GM12878 (cell line): Measurements from ENCODE around the gene EMILIN2.

Experiments used
- DPF2 ChIP-seq: fragments of 450-650 bp; IDR thresholded peaks from 2 replicates; pipeline ENCODE4 v1.6.1; 2017; ENCODE audit warnings: mild to moderate bottlenecking
- EZH2 ChIP-seq: IDR thresholded peaks from 2 replicates; pipeline ENCODE4 v1.6.1; 2012; ENCODE audit warnings: low read depth, mild to moderate bottlenecking, control low read depth, inconsistent platforms, low read length, borderline replicate concordance; ENCODE audit not compliant: control insufficient read depth
- HDAC6 ChIP-seq: fragments of 200-600 bp; sonication (generic); IDR thresholded peaks from one replicate; pipeline ENCODE4 v1.8.0; 2017; ENCODE audit warnings: antibody characterized with exemption; ENCODE audit not compliant: unreplicated experiment
- TF ChIP-seq, protein P1 (sequence below), 3 experiments: IDR thresholded peaks in 2 of 3; conservative IDR thresholded peaks in 1 of 3; 2 replicates each; pipeline ENCODE4 v1.5.1; 2011; ENCODE audit warnings: low read depth in 3 of 3, low read length in 3 of 3, mild to moderate bottlenecking in 3 of 3, control low read depth in 2 of 3, moderate library complexity in 2 of 3, inconsistent platforms in 1 of 3, mixed read lengths in 1 of 3; ENCODE audit not compliant: control insufficient read depth in 2 of 3, insufficient read depth in 1 of 3; ENCODE audit errors: extremely low read depth in 1 of 3
- TF ChIP-seq, protein P2 (sequence below): IDR thresholded peaks from 2 replicates; pipeline ENCODE4 v1.6.1; 2012; ENCODE audit warnings: improper control_type of control experiment, low read depth, low read length; ENCODE audit not compliant: insufficient replicate concordance
- TF ChIP-seq, protein P3 (sequence below): fragments of 450-650 bp; IDR thresholded peaks from 2 replicates; pipeline ENCODE4 v1.6.1; 2017; ENCODE audit warnings: mild to moderate bottlenecking, moderate library complexity
- TF ChIP-seq, protein P4 (sequence below): fragments of 150-350 bp; IDR thresholded peaks from 2 replicates; pipeline ENCODE4 v1.6.1; 2016; ENCODE audit warnings: low read depth, low read length

DNA sequence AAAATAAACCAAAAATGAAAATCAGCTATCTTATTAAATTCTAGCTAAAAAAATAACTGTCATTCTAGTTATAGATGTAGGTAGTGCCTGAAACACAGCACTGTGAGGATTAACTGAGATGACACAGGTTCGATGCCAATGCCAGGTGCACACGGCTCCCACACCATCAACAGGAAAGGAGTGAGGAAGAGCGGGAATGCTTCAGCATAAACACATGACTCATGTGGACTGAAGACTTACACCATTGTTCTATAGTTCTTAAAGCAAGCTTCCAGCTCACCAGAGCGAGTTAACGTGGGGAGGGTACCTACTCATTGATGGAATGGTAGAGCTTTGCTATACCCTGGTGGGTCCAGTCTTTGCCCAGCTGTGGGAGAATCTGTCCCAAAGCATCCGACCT lies 76.7 kb downstream of the EMILIN2 start:
- TF ChIP-seq, protein P1, sequence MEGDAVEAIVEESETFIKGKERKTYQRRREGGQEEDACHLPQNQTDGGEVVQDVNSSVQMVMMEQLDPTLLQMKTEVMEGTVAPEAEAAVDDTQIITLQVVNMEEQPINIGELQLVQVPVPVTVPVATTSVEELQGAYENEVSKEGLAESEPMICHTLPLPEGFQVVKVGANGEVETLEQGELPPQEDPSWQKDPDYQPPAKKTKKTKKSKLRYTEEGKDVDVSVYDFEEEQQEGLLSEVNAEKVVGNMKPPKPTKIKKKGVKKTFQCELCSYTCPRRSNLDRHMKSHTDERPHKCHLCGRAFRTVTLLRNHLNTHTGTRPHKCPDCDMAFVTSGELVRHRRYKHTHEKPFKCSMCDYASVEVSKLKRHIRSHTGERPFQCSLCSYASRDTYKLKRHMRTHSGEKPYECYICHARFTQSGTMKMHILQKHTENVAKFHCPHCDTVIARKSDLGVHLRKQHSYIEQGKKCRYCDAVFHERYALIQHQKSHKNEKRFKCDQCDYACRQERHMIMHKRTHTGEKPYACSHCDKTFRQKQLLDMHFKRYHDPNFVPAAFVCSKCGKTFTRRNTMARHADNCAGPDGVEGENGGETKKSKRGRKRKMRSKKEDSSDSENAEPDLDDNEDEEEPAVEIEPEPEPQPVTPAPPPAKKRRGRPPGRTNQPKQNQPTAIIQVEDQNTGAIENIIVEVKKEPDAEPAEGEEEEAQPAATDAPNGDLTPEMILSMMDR (IDR thresholded peaks at IDR 0.05 in 2 of 3, conservative IDR thresholded peaks at IDR 0.05 in 1 of 3; ENCODE audit: control insufficient read depth in 2 of 3, extremely low read depth in 1 of 3, insufficient read depth in 1 of 3, low read depth in 3 of 3, low read length in 3 of 3) = no peak
- TF ChIP-seq, protein P2, sequence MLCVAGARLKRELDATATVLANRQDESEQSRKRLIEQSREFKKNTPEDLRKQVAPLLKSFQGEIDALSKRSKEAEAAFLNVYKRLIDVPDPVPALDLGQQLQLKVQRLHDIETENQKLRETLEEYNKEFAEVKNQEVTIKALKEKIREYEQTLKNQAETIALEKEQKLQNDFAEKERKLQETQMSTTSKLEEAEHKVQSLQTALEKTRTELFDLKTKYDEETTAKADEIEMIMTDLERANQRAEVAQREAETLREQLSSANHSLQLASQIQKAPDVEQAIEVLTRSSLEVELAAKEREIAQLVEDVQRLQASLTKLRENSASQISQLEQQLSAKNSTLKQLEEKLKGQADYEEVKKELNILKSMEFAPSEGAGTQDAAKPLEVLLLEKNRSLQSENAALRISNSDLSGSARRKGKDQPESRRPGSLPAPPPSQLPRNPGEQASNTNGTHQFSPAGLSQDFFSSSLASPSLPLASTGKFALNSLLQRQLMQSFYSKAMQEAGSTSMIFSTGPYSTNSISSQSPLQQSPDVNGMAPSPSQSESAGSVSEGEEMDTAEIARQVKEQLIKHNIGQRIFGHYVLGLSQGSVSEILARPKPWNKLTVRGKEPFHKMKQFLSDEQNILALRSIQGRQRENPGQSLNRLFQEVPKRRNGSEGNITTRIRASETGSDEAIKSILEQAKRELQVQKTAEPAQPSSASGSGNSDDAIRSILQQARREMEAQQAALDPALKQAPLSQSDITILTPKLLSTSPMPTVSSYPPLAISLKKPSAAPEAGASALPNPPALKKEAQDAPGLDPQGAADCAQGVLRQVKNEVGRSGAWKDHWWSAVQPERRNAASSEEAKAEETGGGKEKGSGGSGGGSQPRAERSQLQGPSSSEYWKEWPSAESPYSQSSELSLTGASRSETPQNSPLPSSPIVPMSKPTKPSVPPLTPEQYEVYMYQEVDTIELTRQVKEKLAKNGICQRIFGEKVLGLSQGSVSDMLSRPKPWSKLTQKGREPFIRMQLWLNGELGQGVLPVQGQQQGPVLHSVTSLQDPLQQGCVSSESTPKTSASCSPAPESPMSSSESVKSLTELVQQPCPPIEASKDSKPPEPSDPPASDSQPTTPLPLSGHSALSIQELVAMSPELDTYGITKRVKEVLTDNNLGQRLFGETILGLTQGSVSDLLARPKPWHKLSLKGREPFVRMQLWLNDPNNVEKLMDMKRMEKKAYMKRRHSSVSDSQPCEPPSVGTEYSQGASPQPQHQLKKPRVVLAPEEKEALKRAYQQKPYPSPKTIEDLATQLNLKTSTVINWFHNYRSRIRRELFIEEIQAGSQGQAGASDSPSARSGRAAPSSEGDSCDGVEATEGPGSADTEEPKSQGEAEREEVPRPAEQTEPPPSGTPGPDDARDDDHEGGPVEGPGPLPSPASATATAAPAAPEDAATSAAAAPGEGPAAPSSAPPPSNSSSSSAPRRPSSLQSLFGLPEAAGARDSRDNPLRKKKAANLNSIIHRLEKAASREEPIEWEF = no peak
- TF ChIP-seq DPF2 (no peak), HDAC6 (no peak), EZH2 (no peak)
- TF ChIP-seq, protein P3, sequence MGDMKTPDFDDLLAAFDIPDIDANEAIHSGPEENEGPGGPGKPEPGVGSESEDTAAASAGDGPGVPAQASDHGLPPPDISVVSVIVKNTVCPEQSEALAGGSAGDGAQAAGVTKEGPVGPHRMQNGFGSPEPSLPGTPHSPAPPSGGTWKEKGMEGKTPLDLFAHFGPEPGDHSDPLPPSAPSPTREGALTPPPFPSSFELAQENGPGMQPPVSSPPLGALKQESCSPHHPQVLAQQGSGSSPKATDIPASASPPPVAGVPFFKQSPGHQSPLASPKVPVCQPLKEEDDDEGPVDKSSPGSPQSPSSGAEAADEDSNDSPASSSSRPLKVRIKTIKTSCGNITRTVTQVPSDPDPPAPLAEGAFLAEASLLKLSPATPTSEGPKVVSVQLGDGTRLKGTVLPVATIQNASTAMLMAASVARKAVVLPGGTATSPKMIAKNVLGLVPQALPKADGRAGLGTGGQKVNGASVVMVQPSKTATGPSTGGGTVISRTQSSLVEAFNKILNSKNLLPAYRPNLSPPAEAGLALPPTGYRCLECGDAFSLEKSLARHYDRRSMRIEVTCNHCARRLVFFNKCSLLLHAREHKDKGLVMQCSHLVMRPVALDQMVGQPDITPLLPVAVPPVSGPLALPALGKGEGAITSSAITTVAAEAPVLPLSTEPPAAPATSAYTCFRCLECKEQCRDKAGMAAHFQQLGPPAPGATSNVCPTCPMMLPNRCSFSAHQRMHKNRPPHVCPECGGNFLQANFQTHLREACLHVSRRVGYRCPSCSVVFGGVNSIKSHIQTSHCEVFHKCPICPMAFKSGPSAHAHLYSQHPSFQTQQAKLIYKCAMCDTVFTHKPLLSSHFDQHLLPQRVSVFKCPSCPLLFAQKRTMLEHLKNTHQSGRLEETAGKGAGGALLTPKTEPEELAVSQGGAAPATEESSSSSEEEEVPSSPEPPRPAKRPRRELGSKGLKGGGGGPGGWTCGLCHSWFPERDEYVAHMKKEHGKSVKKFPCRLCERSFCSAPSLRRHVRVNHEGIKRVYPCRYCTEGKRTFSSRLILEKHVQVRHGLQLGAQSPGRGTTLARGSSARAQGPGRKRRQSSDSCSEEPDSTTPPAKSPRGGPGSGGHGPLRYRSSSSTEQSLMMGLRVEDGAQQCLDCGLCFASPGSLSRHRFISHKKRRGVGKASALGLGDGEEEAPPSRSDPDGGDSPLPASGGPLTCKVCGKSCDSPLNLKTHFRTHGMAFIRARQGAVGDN = no peak
- TF ChIP-seq, protein P4, sequence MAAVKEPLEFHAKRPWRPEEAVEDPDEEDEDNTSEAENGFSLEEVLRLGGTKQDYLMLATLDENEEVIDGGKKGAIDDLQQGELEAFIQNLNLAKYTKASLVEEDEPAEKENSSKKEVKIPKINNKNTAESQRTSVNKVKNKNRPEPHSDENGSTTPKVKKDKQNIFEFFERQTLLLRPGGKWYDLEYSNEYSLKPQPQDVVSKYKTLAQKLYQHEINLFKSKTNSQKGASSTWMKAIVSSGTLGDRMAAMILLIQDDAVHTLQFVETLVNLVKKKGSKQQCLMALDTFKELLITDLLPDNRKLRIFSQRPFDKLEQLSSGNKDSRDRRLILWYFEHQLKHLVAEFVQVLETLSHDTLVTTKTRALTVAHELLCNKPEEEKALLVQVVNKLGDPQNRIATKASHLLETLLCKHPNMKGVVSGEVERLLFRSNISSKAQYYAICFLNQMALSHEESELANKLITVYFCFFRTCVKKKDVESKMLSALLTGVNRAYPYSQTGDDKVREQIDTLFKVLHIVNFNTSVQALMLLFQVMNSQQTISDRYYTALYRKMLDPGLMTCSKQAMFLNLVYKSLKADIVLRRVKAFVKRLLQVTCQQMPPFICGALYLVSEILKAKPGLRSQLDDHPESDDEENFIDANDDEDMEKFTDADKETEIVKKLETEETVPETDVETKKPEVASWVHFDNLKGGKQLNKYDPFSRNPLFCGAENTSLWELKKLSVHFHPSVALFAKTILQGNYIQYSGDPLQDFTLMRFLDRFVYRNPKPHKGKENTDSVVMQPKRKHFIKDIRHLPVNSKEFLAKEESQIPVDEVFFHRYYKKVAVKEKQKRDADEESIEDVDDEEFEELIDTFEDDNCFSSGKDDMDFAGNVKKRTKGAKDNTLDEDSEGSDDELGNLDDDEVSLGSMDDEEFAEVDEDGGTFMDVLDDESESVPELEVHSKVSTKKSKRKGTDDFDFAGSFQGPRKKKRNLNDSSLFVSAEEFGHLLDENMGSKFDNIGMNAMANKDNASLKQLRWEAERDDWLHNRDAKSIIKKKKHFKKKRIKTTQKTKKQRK = no peak
